Neural progenitor cell (in vitro differentiated cells): Measurements from ENCODE around the gene ADRA2C. TPM values are rescaled to one million over a fixed set of nuclear protein-coding genes. Genes with fewer than 3 reads are reported as not detected.

ENCODE experiments used
- DNase-seq: peaks from one replicate; pipeline ENCODE4 v3.0.0-alpha.2; 2016; ENCODE audit warnings: low spot score
- H2AFZ ChIP-seq: fragments of 200-600 bp; sonication (generic); replicated peaks from 2 replicates; pipeline ENCODE4 v1.6.1; 2016; ENCODE audit warnings: antibody characterized with exemption
- H3F3A ChIP-seq: fragments of 200-600 bp; sonication (generic); 2 replicates; pipeline ENCODE4 v1.6.1; 2016; ENCODE audit warnings: antibody characterized with exemption, low read depth
- H3K27ac ChIP-seq: fragments of 200-600 bp; sonication (generic); 2 replicates; pipeline ENCODE4 v1.5.1; 2016; ENCODE audit warnings: mild to moderate bottlenecking
- H3K27me3 ChIP-seq: fragments of 200-600 bp; sonication (generic); 2 replicates; pipeline ENCODE4 v1.6.1; 2016; ENCODE audit warnings: mild to moderate bottlenecking, moderate library complexity
- H3K36me3 ChIP-seq: fragments of 200-600 bp; sonication (generic); 2 replicates; pipeline ENCODE4 v1.5.1; 2016
- H3K4me1 ChIP-seq: fragments of 200-600 bp; sonication (generic); 2 replicates; pipeline ENCODE4 v1.6.1; 2016; ENCODE audit warnings: mixed run types
- H3K4me2 ChIP-seq: fragments of 200-600 bp; sonication (generic); 2 replicates; pipeline ENCODE4 v1.6.1; 2016
- H3K4me3 ChIP-seq: fragments of 200-600 bp; sonication (generic); 2 replicates; pipeline ENCODE4 v1.5.1; 2016
- H3K79me2 ChIP-seq: fragments of 200-600 bp; sonication (generic); 2 replicates; pipeline ENCODE4 v1.6.1; 2016; ENCODE audit warnings: low read depth
- H3K9ac ChIP-seq: fragments of 200-600 bp; sonication (generic); 2 replicates; pipeline ENCODE4 v1.6.1; 2016
- H3K9me3 ChIP-seq: fragments of 200-600 bp; sonication (generic); 2 replicates; pipeline ENCODE4 v1.5.1; 2016; ENCODE audit warnings: low read depth
- H4K20me1 ChIP-seq: fragments of 200-600 bp; sonication (generic); 2 replicates; pipeline ENCODE4 v1.6.1; 2016; ENCODE audit warnings: low read depth
- H3K27ac Mint-ChIP-seq: 3 replicates; pipeline ENCODE4 v1.8.0; 2021; ENCODE audit warnings: mixed read lengths
- H3K27me3 Mint-ChIP-seq: 2 replicates; pipeline ENCODE4 v1.8.0; 2022; ENCODE audit warnings: low read depth, mild to moderate bottlenecking, inconsistent platforms, moderate library complexity, mixed read lengths; ENCODE audit not compliant: insufficient read depth
- H3K36me3 Mint-ChIP-seq: 3 replicates; pipeline ENCODE4 v1.8.0; 2021; ENCODE audit warnings: mixed read lengths
- H3K4me1 Mint-ChIP-seq: 3 replicates; pipeline ENCODE4 v1.8.0; 2021; ENCODE audit warnings: mixed read lengths
- H3K4me3 Mint-ChIP-seq: 3 replicates; pipeline ENCODE4 v1.8.0; 2021; ENCODE audit warnings: mild to moderate bottlenecking, moderate library complexity, mixed read lengths
- H3K9me3 Mint-ChIP-seq: 3 replicates; pipeline ENCODE4 v1.8.0; 2020; ENCODE audit warnings: mixed read lengths
- EZH2 ChIP-seq: fragments of 200-600 bp; sonication (generic); IDR thresholded peaks from 2 replicates; pipeline ENCODE4 v1.6.1; 2017; ENCODE audit warnings: antibody characterized with exemption, mild to moderate bottlenecking, moderate library complexity
- EZH2phosphoT487 ChIP-seq: fragments of 200-600 bp; sonication (generic); IDR thresholded peaks from 2 replicates; pipeline ENCODE4 v1.6.1; 2017; ENCODE audit warnings: antibody characterized with exemption
- total RNA-seq: library from RNA; depleted of rRNA; stranded (reverse); fragments of >200 nt; gene quantifications from 2 replicates; pipeline ENCODE4 v1.2.3, GENCODE V29; 2015; ENCODE audit warnings: low replicate concordance
- TF ChIP-seq, protein P1 (sequence below): fragments of 200-600 bp; sonication (generic); IDR thresholded peaks from 2 replicates; pipeline ENCODE4 v1.5.1; 2017; ENCODE audit warnings: antibody characterized with exemption, mild to moderate bottlenecking

ADRA2C gene
- total RNA-seq, 1 donor from 2014 or later, result 2.5 TPM

DNA sequence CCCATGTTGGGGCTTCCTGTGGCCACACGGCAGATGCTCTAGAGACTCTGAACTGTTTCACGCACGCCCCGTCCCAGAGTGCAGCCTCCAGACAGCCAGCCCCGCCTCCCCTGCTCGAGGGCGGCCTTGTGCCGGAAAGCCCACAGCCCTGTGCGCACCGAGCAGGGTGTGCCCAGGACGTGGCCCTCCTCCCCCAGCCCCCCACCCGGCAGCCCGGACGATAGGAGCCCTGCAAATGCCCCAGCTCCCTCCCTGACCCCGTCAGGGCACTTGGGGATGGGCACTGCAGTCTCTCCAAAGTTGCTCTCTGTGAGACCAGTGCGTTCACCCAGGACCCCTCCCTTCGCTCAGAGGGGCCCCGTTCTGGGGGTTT is 37.3 kb downstream of the ADRA2C start:
- H3K4me1 Mint-ChIP-seq, result peaks cover 40% of the 10 kb centered on the region
- no peak for DNase-seq
- Histone ChIP-seq H3K27me3 (no peaks in the 10 kb centered on the region), H3K79me2 (no peaks in the 10 kb centered on the region), H3K9me3 (no peaks in the 10 kb centered on the region), H3K4me2 (no peak overlapping the region), H3K4me1 (peaks cover 43% of the 10 kb centered on the region), H4K20me1 (no peaks in the 10 kb centered on the region), H2AFZ (no peak overlapping the region), H3K36me3 (no peaks in the 10 kb centered on the region), H3K27ac (no peak overlapping the region), H3K9ac (no peak overlapping the region), H3K4me3 (no peak overlapping the region), H3F3A (peaks cover 20% of the 10 kb centered on the region)
- H3K27me3 Mint-ChIP-seq, result peaks cover 27% of the 10 kb centered on the region
- H3K4me3 Mint-ChIP-seq, result no peak overlapping the region
- H3K36me3 Mint-ChIP-seq, result no peaks in the 10 kb centered on the region
- H3K27ac Mint-ChIP-seq, result no peak overlapping the region
- H3K9me3 Mint-ChIP-seq, result no peaks in the 10 kb centered on the region
- TF ChIP-seq EZH2, result no peak
- TF ChIP-seq EZH2phosphoT487, result no peak
- TF ChIP-seq, protein P1, sequence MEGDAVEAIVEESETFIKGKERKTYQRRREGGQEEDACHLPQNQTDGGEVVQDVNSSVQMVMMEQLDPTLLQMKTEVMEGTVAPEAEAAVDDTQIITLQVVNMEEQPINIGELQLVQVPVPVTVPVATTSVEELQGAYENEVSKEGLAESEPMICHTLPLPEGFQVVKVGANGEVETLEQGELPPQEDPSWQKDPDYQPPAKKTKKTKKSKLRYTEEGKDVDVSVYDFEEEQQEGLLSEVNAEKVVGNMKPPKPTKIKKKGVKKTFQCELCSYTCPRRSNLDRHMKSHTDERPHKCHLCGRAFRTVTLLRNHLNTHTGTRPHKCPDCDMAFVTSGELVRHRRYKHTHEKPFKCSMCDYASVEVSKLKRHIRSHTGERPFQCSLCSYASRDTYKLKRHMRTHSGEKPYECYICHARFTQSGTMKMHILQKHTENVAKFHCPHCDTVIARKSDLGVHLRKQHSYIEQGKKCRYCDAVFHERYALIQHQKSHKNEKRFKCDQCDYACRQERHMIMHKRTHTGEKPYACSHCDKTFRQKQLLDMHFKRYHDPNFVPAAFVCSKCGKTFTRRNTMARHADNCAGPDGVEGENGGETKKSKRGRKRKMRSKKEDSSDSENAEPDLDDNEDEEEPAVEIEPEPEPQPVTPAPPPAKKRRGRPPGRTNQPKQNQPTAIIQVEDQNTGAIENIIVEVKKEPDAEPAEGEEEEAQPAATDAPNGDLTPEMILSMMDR, result no peak

DNA sequence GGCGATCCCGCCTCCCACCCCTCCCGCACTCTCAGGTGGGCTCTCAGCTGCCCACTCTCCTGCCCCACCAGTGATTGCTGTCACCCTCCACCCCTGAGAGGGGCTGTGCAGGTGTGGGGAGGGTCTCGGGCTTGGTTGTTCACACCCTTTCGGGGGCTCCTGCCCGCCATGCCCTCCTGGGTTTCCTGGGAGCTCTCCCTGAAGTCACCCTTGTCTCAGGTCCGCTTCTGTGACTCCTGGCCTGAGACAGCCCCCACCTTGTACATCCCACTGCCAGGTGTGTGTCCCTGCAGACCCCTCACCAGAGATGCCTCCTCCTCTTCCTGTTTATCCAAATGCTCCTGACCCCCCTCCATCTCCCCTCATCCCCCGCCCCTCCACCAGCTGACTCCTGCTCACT is 37.8 kb downstream of the ADRA2C start:
- Mint-ChIP-seq H3K27me3 (peaks cover 30% of the 10 kb centered on the region), H3K36me3 (no peaks in the 10 kb centered on the region), H3K4me3 (no peak overlapping the region), H3K9me3 (no peaks in the 10 kb centered on the region), H3K27ac (no peak overlapping the region), H3K4me1 (peaks cover 44% of the 10 kb centered on the region)
- Histone ChIP-seq H3K27me3 (no peaks in the 10 kb centered on the region), H3K4me3 (no peak overlapping the region), H3K27ac (no peak overlapping the region), H3F3A (peaks cover 23% of the 10 kb centered on the region), H3K9me3 (no peaks in the 10 kb centered on the region), H3K9ac (no peak overlapping the region), H3K36me3 (no peaks in the 10 kb centered on the region), H3K79me2 (no peaks in the 10 kb centered on the region), H2AFZ (no peak overlapping the region), H3K4me2 (no peak overlapping the region), H3K4me1 (peaks cover 48% of the 10 kb centered on the region), H4K20me1 (no peaks in the 10 kb centered on the region)
- TF ChIP-seq, protein P1, result no peak
- no peak for DNase-seq

DNA sequence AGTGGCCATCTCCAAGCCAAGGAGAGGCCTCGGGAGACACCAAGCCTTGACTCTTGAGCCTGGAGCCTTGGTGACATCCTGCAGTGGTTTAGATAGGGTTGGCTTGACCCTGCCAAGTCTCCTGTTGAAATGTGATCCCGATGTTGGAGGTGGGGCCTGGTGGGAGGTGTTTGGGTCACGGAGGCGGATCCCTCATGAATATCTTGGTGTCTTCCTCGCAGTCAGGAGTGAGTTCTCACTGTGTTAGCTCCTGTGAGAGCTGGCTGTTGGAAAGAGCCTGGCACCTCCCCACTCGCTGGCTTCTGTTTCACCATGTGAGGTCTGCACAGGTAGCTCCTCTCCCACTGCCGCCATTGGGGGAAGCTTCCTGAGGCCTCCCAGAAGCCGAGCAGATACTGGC is 38.8 kb downstream of the ADRA2C start:
- no peaks in the 10 kb centered on the region for H3K36me3 Mint-ChIP-seq
- H3K9me3 Mint-ChIP-seq, result no peaks in the 10 kb centered on the region
- no peaks in the 10 kb centered on the region for H4K20me1 ChIP-seq

More for the DNA sequence above, 38.8 kb downstream of the ADRA2C start:
- Histone ChIP-seq H3K4me2 (no peak overlapping the region), H3K4me1 (peaks cover 55% of the 10 kb centered on the region), H3F3A (peaks cover 23% of the 10 kb centered on the region), H3K9me3 (no peaks in the 10 kb centered on the region), H3K27me3 (no peaks in the 10 kb centered on the region), H3K9ac (no peak overlapping the region), H2AFZ (no peak overlapping the region), H3K36me3 (no peaks in the 10 kb centered on the region), H3K4me3 (no peak overlapping the region), H3K27ac (no peak overlapping the region), H3K79me2 (no peaks in the 10 kb centered on the region)
- Mint-ChIP-seq H3K27ac (no peak overlapping the region), H3K4me1 (peaks cover 49% of the 10 kb centered on the region), H3K27me3 (peaks cover 29% of the 10 kb centered on the region), H3K4me3 (no peak overlapping the region)
- no peak for DNase-seq
- TF ChIP-seq EZH2, result no peak
- TF ChIP-seq, protein P1, result no peak
- TF ChIP-seq EZH2phosphoT487, result no peak
